HEK293 (cell line): Measurements from ENCODE around the gene DLEC1.
"Not testable (repeated sequence)": the region's sequence is repeated elsewhere in the genome, so short reads cannot be mapped to it uniquely, and the experiment has no call there.

ENCODE experiments used
- CTCF ChIA-PET: fragments of 350-600 bp; formaldehyde crosslinking; extraction: SDS; loops from one replicate; lab custom pipeline; 2021; ENCODE audit warnings: antibody characterized with exemption; lab: Yijun Ruan, JAX
- POLR2A ChIA-PET: fragments of 300-600 bp; formaldehyde crosslinking; extraction: SDS; loops from one replicate; lab custom pipeline; 2020; ENCODE audit warnings: antibody characterized with exemption, inconsistent platforms; lab: Yijun Ruan, JAX
- H3K27ac ChIP-seq: fragments of 200-500 bp; sonication (Bioruptor generic); 2 replicates; pipeline ENCODE4 v1.5.1; 2014; ENCODE audit warnings: low read depth, low read length, control low read depth, inconsistent platforms; ENCODE audit errors: extremely low read depth
- H3K36me3 ChIP-seq, 2 experiments: fragments of 200-500 bp in 1 of 2; sonication (Bioruptor generic) in 1 of 2; 1 replicate in 1 of 2; 2 replicates in 1 of 2; pipeline ENCODE4 v1.5.1; 2014 to 2017; ENCODE audit warnings: inconsistent platforms in 2 of 2, low read length in 2 of 2; ENCODE audit not compliant: control insufficient read depth in 2 of 2, insufficient read depth in 1 of 2
- H3K4me1 ChIP-seq: fragments of 200-500 bp; sonication (Bioruptor generic); 2 replicates; pipeline ENCODE4 v1.5.1; 2014; ENCODE audit warnings: mild to moderate bottlenecking, low read length, inconsistent platforms; ENCODE audit not compliant: control insufficient read depth, insufficient read depth
- H3K4me3 ChIP-seq: 2 replicates; pipeline ENCODE4 v1.5.1; 2011; ENCODE audit warnings: low read depth, mild to moderate bottlenecking, control low read depth, low read length, moderate library complexity
- H3K9me3 ChIP-seq: fragments of 200-500 bp; sonication (Bioruptor generic); 2 replicates; pipeline ENCODE4 v1.5.1; 2014; ENCODE audit warnings: low read depth, low read length, inconsistent platforms; ENCODE audit not compliant: control insufficient read depth, insufficient read depth
- ELK4 ChIP-seq: IDR thresholded peaks from 2 replicates; pipeline ENCODE4 v1.6.1; 2011; ENCODE audit warnings: mild to moderate bottlenecking, low read depth, low read length, borderline replicate concordance
- HIC1 ChIP-seq: fragments of 450-650 bp; formaldehyde crosslinking; IDR thresholded peaks from 2 replicates; pipeline ENCODE4 v1.5.1; 2016; ENCODE audit warnings: missing biosample characterization, missing genetic modification characterization
- HOXA7 ChIP-seq: sonication (generic); formaldehyde crosslinking; IDR thresholded peaks from 2 replicates; pipeline ENCODE4 v1.8.1; 2022; ENCODE audit warnings: missing genetic modification reagents, borderline replicate concordance
- INSM2 ChIP-seq: fragments of 450-650 bp; formaldehyde crosslinking; IDR thresholded peaks from 2 replicates; pipeline ENCODE4 v1.5.1; 2016; ENCODE audit warnings: missing biosample characterization, missing genetic modification characterization
- KLF16 ChIP-seq: fragments of 450-650 bp; formaldehyde crosslinking; IDR thresholded peaks from 2 replicates; pipeline ENCODE4 v1.5.1; 2017; ENCODE audit warnings: missing biosample characterization, missing genetic modification characterization
- KLF7 ChIP-seq: fragments of 450-650 bp; formaldehyde crosslinking; IDR thresholded peaks from 2 replicates; pipeline ENCODE4 v1.5.1; 2016; ENCODE audit warnings: missing biosample characterization, missing genetic modification characterization, borderline replicate concordance
- OSR2 ChIP-seq: fragments of 450-650 bp; formaldehyde crosslinking; IDR thresholded peaks from 2 replicates; pipeline ENCODE4 v1.5.1; 2016; ENCODE audit warnings: missing biosample characterization, missing genetic modification characterization
- OVOL3 ChIP-seq: fragments of 450-650 bp; formaldehyde crosslinking; IDR thresholded peaks from 2 replicates; pipeline ENCODE4 v1.5.1; 2016; ENCODE audit warnings: missing biosample characterization, missing genetic modification characterization
- WT1 ChIP-seq: fragments of 450-650 bp; formaldehyde crosslinking; IDR thresholded peaks from 2 replicates; pipeline ENCODE4 v1.5.1; 2016; ENCODE audit warnings: missing biosample characterization, missing genetic modification characterization
- YY2 ChIP-seq: fragments of 450-650 bp; formaldehyde crosslinking; IDR thresholded peaks from 2 replicates; pipeline ENCODE4 v1.5.1; 2016; ENCODE audit warnings: missing biosample characterization, missing genetic modification characterization
- ZBTB1 ChIP-seq: fragments of 450-650 bp; formaldehyde crosslinking; IDR thresholded peaks from 2 replicates; pipeline ENCODE4 v1.5.1; 2016; ENCODE audit warnings: missing biosample characterization, missing genetic modification characterization
- ZBTB11 ChIP-seq: fragments of 450-650 bp; formaldehyde crosslinking; conservative IDR thresholded peaks from 2 replicates; pipeline ENCODE4 v1.5.1; 2016; ENCODE audit warnings: low read depth, missing biosample characterization, missing genetic modification characterization
- ZBTB17 ChIP-seq: fragments of 450-650 bp; formaldehyde crosslinking; IDR thresholded peaks from 2 replicates; pipeline ENCODE4 v1.5.1; 2016; ENCODE audit warnings: missing biosample characterization, missing genetic modification characterization
- ZIC2 ChIP-seq: fragments of 450-650 bp; formaldehyde crosslinking; IDR thresholded peaks from 2 replicates; pipeline ENCODE4 v1.5.1; 2016; ENCODE audit warnings: missing biosample characterization, missing genetic modification characterization
- ZNF138 ChIP-seq: fragments of 450-650 bp; formaldehyde crosslinking; IDR thresholded peaks from 2 replicates; pipeline ENCODE4 v1.5.1; 2016; ENCODE audit warnings: missing biosample characterization, missing genetic modification characterization, borderline replicate concordance
- ZNF184 ChIP-seq: fragments of 450-650 bp; IDR thresholded peaks from 2 replicates; pipeline ENCODE4 v1.5.1; 2018; ENCODE audit warnings: missing biosample characterization, mild to moderate bottlenecking, missing genetic modification characterization
- ZNF214 ChIP-seq: fragments of 450-650 bp; formaldehyde crosslinking; IDR thresholded peaks from 2 replicates; pipeline ENCODE4 v1.5.1; 2017; ENCODE audit warnings: missing biosample characterization, mild to moderate bottlenecking, missing genetic modification characterization, borderline replicate concordance
- ZNF302 ChIP-seq: fragments of 450-650 bp; formaldehyde crosslinking; IDR thresholded peaks from 2 replicates; pipeline ENCODE4 v1.5.1; 2016; ENCODE audit warnings: missing biosample characterization, missing genetic modification characterization, low read depth
- ZNF341 ChIP-seq: fragments of 450-650 bp; formaldehyde crosslinking; IDR thresholded peaks from 2 replicates; pipeline ENCODE4; 2016; ENCODE audit warnings: low read depth, missing biosample characterization, missing genetic modification characterization
- ZNF530 ChIP-seq: fragments of 450-650 bp; formaldehyde crosslinking; IDR thresholded peaks from 2 replicates; pipeline ENCODE4 v1.5.1; 2016; ENCODE audit warnings: low read depth, missing biosample characterization, missing genetic modification characterization
- ZNF544 ChIP-seq: fragments of 450-650 bp; formaldehyde crosslinking; IDR thresholded peaks from 2 replicates; pipeline ENCODE4 v1.5.0; 2017; ENCODE audit warnings: missing biosample characterization, missing genetic modification characterization
- ZNF585B ChIP-seq: fragments of 450-650 bp; formaldehyde crosslinking; IDR thresholded peaks from 2 replicates; pipeline ENCODE4 v1.5.1; 2016; ENCODE audit warnings: missing biosample characterization, missing genetic modification characterization
- ZNF621 ChIP-seq: fragments of 450-650 bp; formaldehyde crosslinking; IDR thresholded peaks from 2 replicates; pipeline ENCODE4 v1.5.1; 2017; ENCODE audit warnings: missing biosample characterization, missing genetic modification characterization
- ZNF624 ChIP-seq: fragments of 450-650 bp; formaldehyde crosslinking; IDR thresholded peaks from 2 replicates; pipeline ENCODE4 v1.5.1; 2017; ENCODE audit warnings: missing biosample characterization, missing genetic modification characterization
- ZNF768 ChIP-seq: fragments of 450-650 bp; formaldehyde crosslinking; IDR thresholded peaks from 2 replicates; pipeline ENCODE4 v1.5.1; 2018; ENCODE audit warnings: missing biosample characterization, mild to moderate bottlenecking, missing genetic modification characterization

Gene DLEC1

GRCh38 chr3:38067508-38068233 is 28.7 kb downstream of the DLEC1 start:
- H3K27ac ChIP-seq = no peak overlapping the region
- H3K4me1 ChIP-seq = no peaks in the 10 kb centered on the region
- no peak overlapping the region for H3K4me3 ChIP-seq
- no peaks in the 10 kb centered on the region for H3K9me3 ChIP-seq
- ChIA-PET CTCF (no interaction called here), POLR2A (interaction anchor here (0.6 kb wide), 1 partner anchor 70 kb away, joined by 3 read pairs; no protein-coding TSS in a partner anchor)
- TF ChIP-seq ZNF624 (tag by site-specific recombination) = no peak
- TF ChIP-seq ZNF138 (tag by site-specific recombination) = no peak
- TF ChIP-seq HIC1 (tag by site-specific recombination) = no peak
- TF ChIP-seq OSR2 (tag by site-specific recombination) = no peak
- TF ChIP-seq YY2 (tag by site-specific recombination) = no peak
- no peak for TF ChIP-seq ZBTB11 (tag by site-specific recombination)
- TF ChIP-seq ZNF341 (tag by site-specific recombination) = no peak
- TF ChIP-seq ZNF184 (tag by site-specific recombination) = no peak
- no peaks in the 10 kb centered on the region for H3K36me3 ChIP-seq

DNA sequence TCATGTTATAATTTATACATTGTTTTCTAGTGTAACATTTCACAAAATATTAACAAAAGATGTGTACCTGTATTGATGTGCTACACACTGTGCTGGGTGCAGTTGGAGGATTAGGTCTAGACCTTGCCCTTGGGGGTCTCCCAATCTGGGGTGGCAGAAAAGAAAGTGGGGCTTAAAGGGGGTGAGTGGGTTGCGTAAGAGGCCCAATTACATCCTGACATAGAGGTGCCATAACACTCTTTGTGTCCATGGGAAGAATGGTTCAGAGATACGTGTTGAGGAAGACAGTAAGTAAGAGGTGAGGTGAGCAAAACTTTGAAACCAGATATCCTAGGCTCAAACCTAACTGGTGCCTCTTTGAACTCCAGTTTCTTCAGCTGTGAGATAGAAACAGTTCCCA is 31.0 kb downstream of the DLEC1 start:
- Histone ChIP-seq H3K36me3 (no peaks in the 10 kb centered on the region), H3K4me3 (no peak overlapping the region), H3K27ac (no peak overlapping the region), H3K9me3 (no peaks in the 10 kb centered on the region), H3K4me1 (no peaks in the 10 kb centered on the region)
- ChIA-PET CTCF (interaction anchor here (0.6 kb wide), 1 partner anchor 642 kb away, joined by 4 read pairs; no protein-coding TSS in a partner anchor), POLR2A (no interaction called here)
- TF ChIP-seq ZNF621 (tag by site-specific recombination) = no peak
- no peak for TF ChIP-seq OVOL3 (tag by site-specific recombination)
- no peak for TF ChIP-seq ZNF214 (tag by site-specific recombination)
- no peak for TF ChIP-seq INSM2
- TF ChIP-seq WT1 = no peak
- TF ChIP-seq HOXA7 (CRISPR knock-in tag) = no peak
- TF ChIP-seq ZNF138 (tag by site-specific recombination) = no peak
- TF ChIP-seq ELK4 = no peak
- TF ChIP-seq ZNF585B = no peak
- no peak for TF ChIP-seq ZNF302
- no peak for TF ChIP-seq KLF16 (tag by site-specific recombination)
- no peak for TF ChIP-seq KLF7 (tag by site-specific recombination)
- no peak for TF ChIP-seq ZNF530 (tag by site-specific recombination)
- no peak for TF ChIP-seq ZIC2
- TF ChIP-seq ZNF768 (tag by site-specific recombination) = no peak
- no peak for TF ChIP-seq ZBTB1
- no peak for TF ChIP-seq ZBTB17 (tag by site-specific recombination)
- no peak for TF ChIP-seq ZNF544 (tag by site-specific recombination)

- H3K27ac ChIP-seq, CTCF ChIA-PET, H3K4me1 ChIP-seq, H3K9me3 ChIP-seq, H3K36me3 ChIP-seq, H3K4me3 ChIP-seq, POLR2A ChIA-PET: not testable (repeated sequence)
Measured at GRCh38 chr3:38077073-38077472, 38.1 kb downstream of the DLEC1 start.
